ENCODE measurements around the gene SAFB.

- TF ChIP-seq CTCF (IDR thresholded peaks at IDR 0.05) (no peak), POLR2A (IDR thresholded peaks at IDR 0.05) (no peak), POLR2AphosphoS5 (IDR thresholded peaks at IDR 0.05) (no peak)
These were observed 41.6 kb downstream of the SAFB start for GRCh38 chr19:5664515-5664914.

Data from transverse colon (tissue), 4 donors.